Thymus (tissue), 11 donors: ENCODE measurements around the gene SRPX. TPM values are rescaled to one million over a fixed set of nuclear protein-coding genes. Genes with fewer than 3 reads are reported as not detected.

Source experiments
- DNase-seq, 9 donors: peaks; one replicate each; pipeline ENCODE4 v3.0.0-alpha.2; 2013; ENCODE audit warnings: low spot score in 9 of 9, low read depth in 6 of 9, missing footprints in 1 of 9
- H3K27ac ChIP-seq, 2 donors: one replicate each; pipeline ENCODE4 v1.5.1; 2013; ENCODE audit warnings: control low read depth in 1 of 2, low read depth in 1 of 2, low read length in 1 of 2, mild to moderate bottlenecking in 1 of 2, moderate library complexity in 1 of 2
- H3K27me3 ChIP-seq, 2 donors: one replicate each; pipeline ENCODE4 v1.5.1; 2013; ENCODE audit warnings: low read length in 1 of 2; ENCODE audit not compliant: control insufficient read depth in 2 of 2, insufficient read depth in 1 of 2
- H3K36me3 ChIP-seq, 2 donors: one replicate each; pipeline ENCODE4 v1.5.1; 2013; ENCODE audit warnings: low read length in 1 of 2, mild to moderate bottlenecking in 1 of 2, moderate library complexity in 1 of 2; ENCODE audit not compliant: control insufficient read depth in 2 of 2, insufficient read depth in 2 of 2
- H3K4me1 ChIP-seq, 2 donors: one replicate each; pipeline ENCODE4 v1.5.1; 2013; ENCODE audit warnings: low read length in 2 of 2; ENCODE audit not compliant: control insufficient read depth in 2 of 2, insufficient read depth in 2 of 2
- H3K4me3 ChIP-seq, 2 donors: one replicate each; pipeline ENCODE4 v1.5.1; 2013; ENCODE audit warnings: low read length in 2 of 2, control low read depth in 1 of 2, mild to moderate bottlenecking in 1 of 2
- H3K9me3 ChIP-seq, 2 donors: one replicate each; pipeline ENCODE4 v1.5.1; 2013; ENCODE audit warnings: low read length in 1 of 2, mild to moderate bottlenecking in 1 of 2; ENCODE audit not compliant: control insufficient read depth in 2 of 2, insufficient read depth in 1 of 2
- WGBS: extraction: QIAGEN DNeasy Blood & Tissue Kit; methylation state at CpG from one replicate; pipeline ENCODE4 v1.1.7; 2013; 5-methylcytosine and 5-hydroxymethylcytosine counted together
- polyA plus RNA-seq: library from polyadenylated mRNA; stranded (reverse); fragments of 200-250 nt; gene quantifications from one replicate; pipeline ENCODE4 v1.2.3, GENCODE V29; 2013
- total RNA-seq: library from RNA; stranded (reverse); fragments of 120-200 nt; gene quantifications from one replicate; pipeline ENCODE4 v1.2.4, GENCODE V29; 2013
- donor health status: healthy.

Gene SRPX
- total and polyA plus RNA-seq, 2 donors: 11.1 to 108 TPM

DNA sequence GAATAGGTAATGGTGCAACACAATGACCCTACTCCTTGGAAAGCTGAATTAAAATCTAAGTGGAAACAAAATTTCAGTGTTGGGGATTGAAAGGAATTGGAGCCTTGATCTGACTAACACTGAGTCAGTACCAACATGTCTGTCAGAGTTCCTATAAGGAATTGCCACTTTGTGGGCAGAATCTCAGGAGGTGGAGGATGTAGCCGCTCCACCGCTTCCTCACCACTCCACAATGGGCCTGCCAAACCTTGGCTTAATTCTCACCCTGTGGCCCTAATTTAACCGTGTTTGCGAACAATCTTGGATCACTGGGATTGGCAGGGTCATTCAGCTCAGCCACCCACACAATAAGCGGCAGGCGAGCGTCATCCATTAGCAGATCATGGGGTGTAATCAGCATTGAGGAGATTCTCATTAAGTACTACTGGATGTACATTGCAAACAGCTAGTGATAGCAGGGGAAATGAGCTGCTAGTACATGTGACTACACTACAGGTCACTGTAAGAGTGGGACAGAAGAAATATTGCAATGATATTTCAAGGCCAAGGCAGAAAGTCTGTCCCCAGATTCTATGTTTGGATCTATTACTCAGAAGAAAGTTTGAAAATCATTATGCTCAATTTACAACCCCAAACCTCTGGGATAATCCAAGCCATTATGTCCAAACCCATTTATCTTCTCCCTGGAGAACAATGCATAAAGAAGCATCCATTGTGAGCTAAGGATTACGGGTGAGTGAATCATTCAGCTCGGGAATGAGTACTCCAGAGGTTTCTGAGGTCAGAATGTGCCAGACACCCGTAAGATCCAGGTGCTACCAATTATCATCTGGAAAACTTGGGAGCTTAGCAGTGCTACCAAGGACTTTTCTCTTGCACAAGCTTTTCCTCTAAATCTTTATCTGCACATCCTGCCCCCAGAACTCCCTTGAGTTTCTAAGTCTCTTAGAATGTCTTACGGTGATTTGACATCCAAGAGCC, 5.8 kb downstream of the SRPX start:
- 86% methylated on average over 11 of the region's 11 CpGs for WGBS
- Histone ChIP-seq H3K9me3 (no peaks in the 10 kb centered on the region), H3K4me1 (no peaks in the 10 kb centered on the region), H3K27ac (no peak overlapping the region), H3K4me3 (no peak overlapping the region), H3K36me3 (no peaks in the 10 kb centered on the region), H3K27me3 (peaks cover 0 to 14% of the 10 kb centered on the region in 2 donors)
- no peak for DNase-seq

DNA sequence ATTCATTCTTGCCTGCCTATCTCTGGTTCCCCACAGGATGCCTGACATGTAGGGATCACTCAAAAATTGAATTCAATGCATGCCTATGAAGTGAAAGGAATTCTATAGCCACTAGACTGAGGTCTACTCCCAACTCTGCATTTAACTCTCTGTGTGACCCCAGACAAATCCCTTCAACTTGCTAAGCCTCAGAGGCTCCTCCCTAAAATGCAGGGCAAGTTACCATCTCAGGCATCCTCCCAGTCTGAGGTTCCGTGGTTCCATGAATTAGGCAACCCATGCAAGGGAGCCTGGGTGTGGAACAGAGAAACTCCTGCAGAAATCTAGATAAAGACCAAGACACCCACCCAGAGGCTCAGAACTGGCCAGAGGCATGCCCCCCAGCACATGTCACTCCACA, 6.6 kb downstream of the SRPX start:
- Histone ChIP-seq H3K27ac (no peak overlapping the region), H3K27me3 (peaks cover 0 to 7% of the 10 kb centered on the region in 2 donors), H3K4me1 (no peaks in the 10 kb centered on the region), H3K36me3 (no peaks in the 10 kb centered on the region), H3K4me3 (no peak overlapping the region), H3K9me3 (no peaks in the 10 kb centered on the region)
- DNase-seq: no peak
- WGBS: 93% methylated on average over 1 of the region's 1 CpG

GRCh38 chrX:38211891-38212635, 8.6 kb downstream of the SRPX start:
- Histone ChIP-seq H3K36me3 (no peaks in the 10 kb centered on the region), H3K9me3 (no peaks in the 10 kb centered on the region), H3K4me1 (no peaks in the 10 kb centered on the region), H3K27me3 (no peaks in the 10 kb centered on the region), H3K4me3 (no peak overlapping the region), H3K27ac (no peak overlapping the region)
- DNase-seq: no peak
- WGBS: 85% methylated on average over 4 of the region's 4 CpGs

DNA sequence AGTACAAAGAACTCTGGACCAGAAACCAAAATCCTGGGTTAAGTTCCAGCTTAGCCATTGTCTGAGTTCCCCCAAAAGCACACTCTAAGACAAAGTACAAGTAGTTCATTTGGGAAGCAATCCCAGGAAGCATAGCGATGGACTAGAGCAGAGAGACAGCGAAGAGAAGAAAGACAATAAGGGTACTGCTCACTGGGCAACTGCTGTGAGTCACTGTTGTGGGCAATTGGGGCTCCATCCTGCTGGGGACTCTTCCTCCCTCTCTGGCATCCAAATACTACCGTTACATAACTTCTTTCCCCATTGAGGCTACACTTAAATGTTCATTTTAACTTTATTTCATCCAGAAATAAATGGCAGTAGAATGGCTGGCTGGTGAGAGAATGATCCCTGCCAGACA, 14.1 kb downstream of the SRPX start:
- H3K4me1 ChIP-seq: no peaks in the 10 kb centered on the region
- H3K36me3 ChIP-seq: no peaks in the 10 kb centered on the region
- no peak overlapping the region for H3K27ac ChIP-seq
- no peak overlapping the region for H3K4me3 ChIP-seq
- WGBS: 93% methylated on average over 3 of the region's 3 CpGs
- H3K27me3 ChIP-seq: no peaks in the 10 kb centered on the region
- H3K9me3 ChIP-seq: no peaks in the 10 kb centered on the region
- DNase-seq: no peak

- no peak for DNase-seq
- Histone ChIP-seq H3K4me3 (no peak overlapping the region), H3K36me3 (no peaks in the 10 kb centered on the region), H3K27ac (no peak overlapping the region), H3K9me3 (no peaks in the 10 kb centered on the region), H3K4me1 (no peaks in the 10 kb centered on the region), H3K27me3 (no peaks in the 10 kb centered on the region)
- WGBS: 96% methylated on average over 5 of the region's 5 CpGs
Observed at GRCh38 chrX:38206036-38206435, 14.6 kb downstream of the SRPX start.

GRCh38 chrX:38205039-38205438, 15.6 kb downstream of the SRPX start:
- H3K27me3 ChIP-seq: no peaks in the 10 kb centered on the region
- DNase-seq: no peak
- no peak overlapping the region for H3K27ac ChIP-seq
- H3K4me1 ChIP-seq: no peaks in the 10 kb centered on the region
- H3K9me3 ChIP-seq: no peaks in the 10 kb centered on the region
- no peak overlapping the region for H3K4me3 ChIP-seq
- H3K36me3 ChIP-seq: no peaks in the 10 kb centered on the region
- 42% methylated on average over 3 of the region's 3 CpGs for WGBS

DNA sequence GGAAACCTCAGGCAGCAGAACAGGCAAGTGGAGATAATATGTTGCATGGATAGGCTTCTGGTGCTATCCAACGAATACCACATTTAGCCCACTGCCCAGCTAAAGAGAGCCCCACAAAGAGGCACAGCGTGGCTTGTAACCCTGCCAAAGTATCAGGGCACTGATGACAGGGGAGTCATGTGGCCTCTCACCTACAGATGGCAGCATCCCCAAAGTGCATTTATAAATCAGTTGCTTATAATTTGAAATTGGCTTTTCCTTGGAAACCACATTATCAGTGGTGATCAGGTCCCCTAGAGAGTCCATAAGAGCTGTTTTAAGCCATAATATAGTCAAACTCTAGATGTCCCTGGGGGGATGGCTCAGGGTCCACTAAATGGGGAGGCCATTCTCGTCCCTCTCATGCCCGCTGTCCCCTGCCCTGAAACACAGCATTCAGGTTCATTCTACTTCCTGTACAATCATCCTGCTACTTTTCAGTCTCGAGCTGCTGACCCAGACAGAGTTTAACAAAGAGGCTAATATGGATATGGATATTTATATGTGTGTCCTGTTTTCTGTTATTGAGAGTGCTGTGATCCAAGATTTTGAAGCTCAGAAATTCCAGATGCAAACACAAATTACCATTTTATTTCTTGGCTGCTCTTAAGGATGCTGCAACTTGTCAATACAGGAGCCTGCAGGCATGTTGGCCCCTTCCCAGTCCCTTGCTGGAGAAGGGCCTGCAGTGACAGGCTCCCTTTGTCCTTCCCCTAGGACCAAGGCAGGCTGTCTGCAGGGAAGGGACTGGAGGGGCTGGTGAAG, 28.5 kb downstream of the SRPX start:
- no peaks in the 10 kb centered on the region for H3K4me1 ChIP-seq
- WGBS: 45% methylated on average over 5 of the region's 5 CpGs
- DNase-seq: no peak
- H3K36me3 ChIP-seq: no peaks in the 10 kb centered on the region
- no peaks in the 10 kb centered on the region for H3K9me3 ChIP-seq
- H3K4me3 ChIP-seq: no peak overlapping the region
- H3K27ac ChIP-seq: no peak overlapping the region
- H3K27me3 ChIP-seq: no peaks in the 10 kb centered on the region

DNA sequence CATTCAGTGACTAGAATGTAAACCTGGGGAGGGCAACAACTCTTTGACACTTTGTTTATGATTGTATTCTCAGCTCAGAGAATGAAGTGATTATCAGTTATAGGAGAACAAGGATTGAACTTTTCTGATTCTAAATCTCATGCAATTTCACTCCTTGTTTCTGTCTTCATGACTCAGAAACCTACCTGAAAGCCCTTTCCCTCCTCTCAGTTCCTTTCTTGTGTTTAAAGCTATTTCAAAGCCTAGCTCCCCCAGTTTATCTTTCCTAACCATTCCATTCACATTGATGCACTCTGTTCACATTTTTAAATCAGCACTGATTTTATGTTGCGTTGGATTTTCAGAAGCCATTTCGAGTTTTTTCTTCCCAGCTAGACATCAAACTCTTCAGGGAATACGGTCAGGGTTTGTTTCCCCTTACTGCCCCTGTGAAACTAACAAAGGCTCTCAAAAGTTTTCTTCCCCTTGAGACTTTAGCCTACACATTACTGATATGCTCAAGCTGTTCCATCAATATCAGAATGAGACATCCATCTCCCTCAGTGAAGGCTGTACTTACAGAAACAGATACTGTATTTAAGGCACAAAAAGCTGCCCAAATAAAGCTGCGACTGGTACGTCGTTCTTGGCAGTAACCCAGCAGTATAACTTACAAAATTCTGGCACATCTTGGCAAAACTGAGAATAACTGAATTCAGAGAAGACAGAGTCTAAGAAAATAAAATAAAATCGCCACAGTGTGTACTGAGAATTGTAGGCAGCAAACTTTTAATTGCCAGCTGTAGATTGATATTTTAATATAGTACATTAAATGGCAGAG, 31.0 kb downstream of the SRPX start:
- no peak for DNase-seq
- Histone ChIP-seq H3K27ac (no peak overlapping the region), H3K4me1 (no peaks in the 10 kb centered on the region), H3K9me3 (no peaks in the 10 kb centered on the region), H3K36me3 (no peaks in the 10 kb centered on the region), H3K27me3 (no peaks in the 10 kb centered on the region), H3K4me3 (no peak overlapping the region)
- WGBS: 89% methylated on average over 7 of the region's 7 CpGs
